KOPT-K1 (cell line): ENCODE data around the gene TMEM139.
"Not testable (repeated sequence)": the region's sequence is repeated elsewhere in the genome, so short reads cannot be mapped to it uniquely, and the experiment has no call there.

Source experiments
- H3K27ac ChIP-seq: fragments of 200-600 bp; sonication (generic); 2 replicates; pipeline ENCODE4 v1.5.1; 2016; ENCODE audit warnings: antibody characterized with exemption, mild to moderate bottlenecking, low read depth, low read length; ENCODE audit not compliant: poor library complexity, severe bottlenecking
- H3K36me3 ChIP-seq: fragments of 200-600 bp; sonication (generic); 2 replicates; pipeline ENCODE4 v1.5.1; 2017; ENCODE audit warnings: antibody characterized with exemption, mild to moderate bottlenecking, low read length, moderate library complexity; ENCODE audit not compliant: insufficient read depth
- H3K9me3 ChIP-seq: fragments of 200-600 bp; sonication (generic); 2 replicates; pipeline ENCODE4 v1.5.1; 2017; ENCODE audit warnings: antibody characterized with exemption, low read length, mild to moderate bottlenecking; ENCODE audit not compliant: insufficient read depth, poor library complexity, severe bottlenecking

The TMEM139 gene

DNA sequence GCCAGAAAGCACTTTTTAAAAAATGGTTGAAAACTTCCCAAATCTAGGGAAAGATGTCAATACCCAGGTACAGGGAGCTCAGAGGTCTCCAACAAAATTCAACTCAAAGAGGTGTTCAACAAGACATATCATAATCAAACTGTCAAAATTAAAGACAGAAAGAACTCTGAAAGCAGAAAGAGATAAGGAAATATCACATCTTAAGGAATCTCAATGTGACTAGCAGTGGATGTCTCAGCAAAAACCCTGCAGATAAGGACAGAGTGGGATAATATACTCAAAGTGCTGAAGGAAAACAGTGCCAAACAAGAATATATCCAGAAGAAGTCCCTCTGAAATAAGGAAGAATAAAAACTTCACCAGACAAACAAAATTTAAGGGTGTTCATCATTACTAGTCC, 34.6 kb upstream of the TMEM139 start:
- Histone ChIP-seq H3K9me3 (peaks cover 29% of the 10 kb centered on the region), H3K36me3 (no peaks in the 10 kb centered on the region), H3K27ac (no peak overlapping the region)

- Histone ChIP-seq H3K36me3 (no peaks in the 10 kb centered on the region), H3K27ac (no peak overlapping the region), H3K9me3 (peaks cover 29% of the 10 kb centered on the region)
Measured at GRCh38 chr7:143250822-143251221, 33.9 kb upstream of the TMEM139 start.

- H3K27ac ChIP-seq: no peak overlapping the region
Measured at GRCh38 chr7:143252006-143252405, 32.8 kb upstream of the TMEM139 start.

DNA sequence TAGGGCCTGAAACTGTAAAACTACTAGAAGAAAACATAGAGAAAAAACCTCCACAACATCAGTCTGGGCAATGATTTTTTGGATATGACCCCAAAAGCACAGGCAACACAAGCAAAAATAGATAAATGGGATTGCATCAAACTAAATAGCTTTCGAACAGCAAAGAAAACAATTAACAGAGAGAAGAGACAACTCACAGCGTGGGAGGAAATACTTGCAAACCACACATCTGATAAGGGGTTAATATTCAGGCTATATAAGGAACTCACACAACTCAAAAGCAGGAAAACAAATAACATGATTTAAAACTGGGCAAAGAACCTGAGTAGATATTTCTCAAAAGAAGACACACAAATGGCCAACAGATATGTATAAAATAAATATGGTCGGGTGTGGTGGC, 29.2 kb upstream of the TMEM139 start:
- Histone ChIP-seq H3K36me3 (no peaks in the 10 kb centered on the region), H3K27ac (no peak overlapping the region), H3K9me3 (peaks cover 20% of the 10 kb centered on the region)

More at GRCh38 chr7:143252006-143252405, 32.8 kb upstream of the TMEM139 start:
- H3K36me3 ChIP-seq: no peaks in the 10 kb centered on the region
- H3K9me3 ChIP-seq: peaks cover 29% of the 10 kb centered on the region

- Histone ChIP-seq H3K36me3 (no peaks in the 10 kb centered on the region), H3K27ac (no peak overlapping the region), H3K9me3 (peaks cover 20% of the 10 kb centered on the region)
Measured at GRCh38 chr7:143256325-143256724, 28.4 kb upstream of the TMEM139 start.

DNA sequence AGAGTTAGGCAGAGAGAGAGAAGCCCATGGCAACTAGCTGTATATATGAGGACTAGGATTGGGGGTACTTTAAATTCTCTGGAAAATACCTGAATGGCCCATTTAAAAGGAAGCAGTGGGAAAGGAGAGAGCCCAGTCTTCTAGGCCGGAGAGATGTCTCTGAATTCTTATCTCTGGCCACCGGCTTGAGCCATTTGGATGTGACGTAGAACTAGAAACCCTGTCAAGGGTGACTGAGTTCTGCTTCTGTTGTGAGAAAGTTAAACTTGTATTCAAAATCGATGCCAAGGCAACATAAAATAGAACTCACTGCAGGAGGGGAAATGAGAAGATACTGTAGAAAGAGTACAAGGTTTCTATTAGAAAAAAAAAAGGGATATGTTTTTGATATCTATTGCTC, 27.8 kb upstream of the TMEM139 start:
- H3K9me3 ChIP-seq: peaks cover 19% of the 10 kb centered on the region
- no peak overlapping the region for H3K27ac ChIP-seq
- H3K36me3 ChIP-seq: no peaks in the 10 kb centered on the region

DNA sequence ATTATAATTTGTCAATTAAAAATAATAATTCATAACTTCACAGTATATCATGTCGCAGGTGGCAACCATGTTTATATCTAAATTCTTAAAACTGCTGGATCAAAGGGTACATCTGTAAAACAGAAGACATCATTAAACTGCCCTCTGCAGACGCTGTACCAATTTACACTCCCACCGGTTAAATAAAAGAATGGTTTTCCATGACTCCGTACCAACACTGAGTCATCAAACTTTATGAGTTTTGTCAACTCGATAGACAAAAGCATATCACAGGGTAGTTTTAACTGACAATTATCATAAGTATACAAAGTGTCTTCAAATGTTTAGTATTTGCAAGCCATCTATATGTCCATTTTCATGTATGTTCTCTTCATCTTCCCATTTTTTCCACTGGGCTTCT, 27.3 kb upstream of the TMEM139 start:
- no peaks in the 10 kb centered on the region for H3K36me3 ChIP-seq
- peaks cover 13% of the 10 kb centered on the region for H3K9me3 ChIP-seq
- no peak overlapping the region for H3K27ac ChIP-seq

GRCh38 chr7:143258831-143259230, 25.9 kb upstream of the TMEM139 start:
- H3K27ac ChIP-seq: no peak overlapping the region
- H3K36me3 ChIP-seq: no peaks in the 10 kb centered on the region
- H3K9me3 ChIP-seq: peaks cover 4% of the 10 kb centered on the region

DNA sequence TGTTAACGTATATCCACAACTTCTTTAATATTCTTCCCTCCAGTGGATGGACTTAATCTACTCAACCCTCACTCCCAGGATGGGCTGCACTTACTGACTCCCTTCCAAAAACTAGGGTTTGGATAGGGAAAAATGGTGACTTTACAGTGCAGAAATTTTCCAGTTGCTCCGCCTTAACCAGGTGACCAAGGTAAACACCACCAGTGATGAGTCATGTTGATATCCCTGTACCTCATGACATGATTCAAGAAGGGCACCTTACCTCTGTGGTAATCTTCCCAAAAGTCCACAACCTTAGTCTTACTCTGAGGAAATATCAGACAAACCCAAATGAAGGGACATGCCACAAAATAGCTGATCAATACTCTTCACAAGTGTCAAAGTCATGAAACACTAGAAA, 25.0 kb upstream of the TMEM139 start:
- no peaks in the 10 kb centered on the region for H3K9me3 ChIP-seq
- H3K27ac ChIP-seq: no peak overlapping the region
- H3K36me3 ChIP-seq: no peaks in the 10 kb centered on the region

- peaks cover 19% of the 10 kb centered on the region for H3K36me3 ChIP-seq
- H3K9me3 ChIP-seq: no peaks in the 10 kb centered on the region
- no peak overlapping the region for H3K27ac ChIP-seq
Measured at GRCh38 chr7:143261901-143262300, 22.9 kb upstream of the TMEM139 start.

DNA sequence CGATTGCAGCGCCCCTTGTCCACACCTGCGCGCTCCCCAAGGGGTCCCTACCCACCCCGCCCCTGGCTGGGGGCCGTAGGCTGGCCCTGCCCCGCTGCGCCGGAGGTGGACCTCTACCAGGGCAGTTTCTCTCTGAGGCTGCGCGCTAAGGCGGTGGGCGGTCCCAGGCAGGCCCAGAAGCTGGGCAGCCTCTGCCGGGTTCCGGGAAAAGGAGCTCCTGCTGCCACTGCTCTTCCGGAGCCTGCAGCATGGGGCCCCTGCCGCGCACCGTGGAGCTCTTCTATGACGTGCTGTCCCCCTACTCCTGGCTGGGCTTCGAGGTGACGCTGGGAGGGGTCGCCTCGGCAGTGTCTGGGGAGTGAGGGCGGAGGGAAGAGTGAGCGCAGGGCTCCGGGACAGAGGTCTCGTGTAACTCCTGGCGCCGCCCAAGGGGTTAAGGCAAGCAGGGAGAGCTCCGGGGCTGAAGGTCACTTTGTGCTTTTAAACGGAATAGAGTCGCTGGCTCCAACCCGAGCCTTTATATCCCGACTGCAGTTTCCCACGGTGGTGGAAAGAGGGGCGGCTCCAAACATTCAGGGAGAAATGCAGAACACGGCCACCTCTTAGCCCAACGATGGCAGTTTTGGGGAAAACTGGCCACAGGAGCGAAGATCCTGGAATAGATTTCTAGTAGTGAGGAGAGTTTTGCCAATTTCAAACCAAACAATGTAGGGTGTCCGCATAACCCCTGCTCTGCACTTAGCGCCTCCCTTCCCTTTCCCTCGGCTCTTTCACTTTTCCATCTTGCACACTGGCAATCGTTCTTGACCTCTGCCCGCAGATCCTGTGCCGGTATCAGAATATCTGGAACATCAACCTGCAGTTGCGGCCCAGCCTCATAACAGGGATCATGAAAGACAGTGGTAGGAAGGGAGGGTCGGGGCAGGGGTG, 21.2 kb upstream of the TMEM139 start, which contains the start of gene GSTK1:
GSTK1 (plus strand) TSS at position 176 of the 930 bp plus-strand sequence; CDS start at position 249, 73 bp downstream.
- peak within 1 kb of the TSS; percentile 75 for H3K27ac ChIP-seq

GRCh38 chr7:143264196-143264568, 20.6 kb upstream of the TMEM139 start:
- not testable (repeated sequence) for H3K9me3 ChIP-seq
- H3K27ac ChIP-seq: peak overlapping the region; percentile 75
- H3K36me3 ChIP-seq: peaks cover 42% of the 10 kb centered on the region

More for the DNA sequence above, 21.2 kb upstream of the TMEM139 start, which contains the start of gene GSTK1:
- Histone ChIP-seq H3K9me3 (no peaks in the 10 kb centered on the region), H3K36me3 (peaks cover 36% of the 10 kb centered on the region)

GRCh38 chr7:143265017-143265693, 19.6 kb upstream of the TMEM139 start:
- no peaks in the 10 kb centered on the region for H3K9me3 ChIP-seq
- no peak overlapping the region for H3K27ac ChIP-seq
- peaks cover 52% of the 10 kb centered on the region for H3K36me3 ChIP-seq

GRCh38 chr7:143269251-143269650, 15.5 kb upstream of the TMEM139 start:
- H3K9me3 ChIP-seq: no peaks in the 10 kb centered on the region
- no peak overlapping the region for H3K27ac ChIP-seq
- H3K36me3 ChIP-seq: peaks cover 53% of the 10 kb centered on the region

- Histone ChIP-seq H3K27ac (no peak overlapping the region), H3K9me3 (no peaks in the 10 kb centered on the region), H3K36me3 (peaks cover 40% of the 10 kb centered on the region)
Measured at GRCh38 chr7:143271240-143271639, 13.5 kb upstream of the TMEM139 start.
